Breast epithelium (tissue), 3 donors: ENCODE measurements around the gene AKAP8L.

ENCODE experiments used
- POLR2A ChIP-seq: fragments of 450-650 bp; IDR thresholded peaks from one replicate; pipeline ENCODE4 v1.6.1; 2016; ENCODE audit warnings: antibody characterized with exemption, mild to moderate bottlenecking, moderate library complexity
- POLR2AphosphoS5 ChIP-seq, 3 donors: sonication (generic); formaldehyde crosslinking; IDR thresholded peaks; one replicate each; pipeline ENCODE4 v1.6.1; 2017; ENCODE audit warnings: antibody characterized with exemption in 3 of 3
- TF ChIP-seq, protein P1 (sequence below), 3 donors: fragments of 450-650 bp; IDR thresholded peaks; one replicate each; pipeline ENCODE4 v1.5.1; 2016 to 2017; ENCODE audit warnings: antibody characterized with exemption in 3 of 3, mild to moderate bottlenecking in 3 of 3, moderate library complexity in 3 of 3

DNA sequence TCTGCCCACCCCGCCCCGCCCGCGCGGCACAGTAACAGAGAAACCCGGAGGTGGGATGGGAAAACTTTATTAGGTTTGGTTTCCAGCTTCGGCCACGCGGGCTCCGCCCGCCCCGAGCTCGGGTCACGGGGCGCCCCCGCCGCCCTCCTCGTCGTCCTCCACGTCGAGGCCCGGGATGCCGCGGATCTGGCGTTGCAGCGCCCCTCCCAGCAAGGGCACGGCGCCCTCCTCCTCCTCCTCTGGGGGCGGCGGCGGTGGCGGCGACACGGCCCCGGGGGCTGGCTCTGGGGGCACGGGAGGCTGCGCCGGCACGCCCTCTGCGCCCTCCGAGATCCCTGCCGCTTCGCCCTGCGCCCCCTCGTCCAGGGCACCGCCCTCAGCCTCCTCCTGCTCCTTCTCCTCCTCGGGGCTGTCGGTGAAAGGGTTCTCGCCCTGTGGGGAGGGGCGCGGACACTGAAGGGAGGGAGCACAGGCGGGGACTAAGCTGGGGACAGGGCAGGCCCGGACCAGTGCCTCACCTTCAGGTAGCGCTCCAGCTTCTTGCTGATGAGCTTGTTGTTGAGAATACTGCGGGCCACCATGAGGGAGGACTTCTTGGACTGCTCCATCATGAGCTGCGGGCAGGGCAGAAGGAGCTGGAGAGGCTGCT lies 38.7 kb downstream of the AKAP8L start:
- TF ChIP-seq, protein P1, sequence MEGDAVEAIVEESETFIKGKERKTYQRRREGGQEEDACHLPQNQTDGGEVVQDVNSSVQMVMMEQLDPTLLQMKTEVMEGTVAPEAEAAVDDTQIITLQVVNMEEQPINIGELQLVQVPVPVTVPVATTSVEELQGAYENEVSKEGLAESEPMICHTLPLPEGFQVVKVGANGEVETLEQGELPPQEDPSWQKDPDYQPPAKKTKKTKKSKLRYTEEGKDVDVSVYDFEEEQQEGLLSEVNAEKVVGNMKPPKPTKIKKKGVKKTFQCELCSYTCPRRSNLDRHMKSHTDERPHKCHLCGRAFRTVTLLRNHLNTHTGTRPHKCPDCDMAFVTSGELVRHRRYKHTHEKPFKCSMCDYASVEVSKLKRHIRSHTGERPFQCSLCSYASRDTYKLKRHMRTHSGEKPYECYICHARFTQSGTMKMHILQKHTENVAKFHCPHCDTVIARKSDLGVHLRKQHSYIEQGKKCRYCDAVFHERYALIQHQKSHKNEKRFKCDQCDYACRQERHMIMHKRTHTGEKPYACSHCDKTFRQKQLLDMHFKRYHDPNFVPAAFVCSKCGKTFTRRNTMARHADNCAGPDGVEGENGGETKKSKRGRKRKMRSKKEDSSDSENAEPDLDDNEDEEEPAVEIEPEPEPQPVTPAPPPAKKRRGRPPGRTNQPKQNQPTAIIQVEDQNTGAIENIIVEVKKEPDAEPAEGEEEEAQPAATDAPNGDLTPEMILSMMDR (IDR thresholded peaks at IDR 0.05): no peak
- TF ChIP-seq POLR2A: no peak
- TF ChIP-seq POLR2AphosphoS5 (IDR thresholded peaks at IDR 0.05): no peak
